Stimulated activated CD8-positive, alpha-beta memory T cell treated with anti-CD3 and anti-CD28 coated beads, Interleukin-7, amount 100 ng/mL, for 4 hours (primary cell): ENCODE results near the gene OR2B2.

Source experiments
- DNase-seq, 2 donors: peaks; one replicate each; pipeline ENCODE4 v3.0.0-alpha.2; 2020; ENCODE audit warnings: low read depth in 2 of 2

Gene OR2B2

DNA sequence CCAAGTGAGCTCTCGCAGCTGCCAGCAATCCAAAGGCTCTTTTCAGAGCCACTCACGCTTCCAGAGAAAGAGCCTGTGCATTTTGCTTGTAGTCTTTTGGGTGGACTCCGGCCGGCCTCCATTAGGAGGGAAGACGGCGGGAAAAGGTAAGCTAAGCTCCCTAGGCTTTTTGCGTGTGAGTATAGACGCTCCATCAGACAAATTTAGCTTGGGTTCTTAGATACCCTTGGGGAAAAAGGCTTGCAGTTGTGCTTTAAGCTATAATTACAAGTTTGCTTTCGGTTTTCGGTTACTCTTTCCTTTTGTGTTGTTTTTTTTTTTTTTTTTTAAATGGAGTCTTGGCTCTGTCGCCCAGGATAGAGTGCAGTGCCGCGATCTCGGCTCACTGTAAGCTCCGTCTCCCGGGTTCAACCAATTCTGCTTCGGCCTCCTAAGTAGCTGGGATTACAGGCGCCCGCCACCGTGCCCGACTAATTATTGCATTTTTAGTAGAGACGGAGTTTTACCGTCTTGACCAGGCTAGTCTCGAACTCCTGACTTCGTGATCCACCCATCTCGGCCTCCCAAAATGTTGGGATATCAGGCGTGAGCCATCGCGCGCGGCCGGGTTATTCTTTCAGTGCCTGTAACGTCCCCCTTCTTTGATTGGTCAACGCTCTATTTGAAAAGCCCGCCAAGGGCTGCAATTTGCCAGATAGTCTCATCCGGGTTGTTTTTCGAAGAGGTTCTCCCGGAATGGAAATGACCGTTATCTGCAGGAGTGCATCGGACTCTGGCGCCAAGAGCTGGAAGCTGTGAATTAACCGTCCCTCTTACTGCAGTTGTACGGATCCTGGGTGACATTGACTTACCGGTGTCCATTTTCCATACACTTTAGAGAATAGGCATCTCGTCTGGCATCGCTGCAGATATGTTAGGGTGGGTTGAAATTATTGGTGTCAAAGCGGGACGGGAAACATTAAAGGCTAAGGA lies 18.1 kb downstream of the OR2B2 start:
- peak; percentile 57 to 66 for DNase-seq

DNA sequence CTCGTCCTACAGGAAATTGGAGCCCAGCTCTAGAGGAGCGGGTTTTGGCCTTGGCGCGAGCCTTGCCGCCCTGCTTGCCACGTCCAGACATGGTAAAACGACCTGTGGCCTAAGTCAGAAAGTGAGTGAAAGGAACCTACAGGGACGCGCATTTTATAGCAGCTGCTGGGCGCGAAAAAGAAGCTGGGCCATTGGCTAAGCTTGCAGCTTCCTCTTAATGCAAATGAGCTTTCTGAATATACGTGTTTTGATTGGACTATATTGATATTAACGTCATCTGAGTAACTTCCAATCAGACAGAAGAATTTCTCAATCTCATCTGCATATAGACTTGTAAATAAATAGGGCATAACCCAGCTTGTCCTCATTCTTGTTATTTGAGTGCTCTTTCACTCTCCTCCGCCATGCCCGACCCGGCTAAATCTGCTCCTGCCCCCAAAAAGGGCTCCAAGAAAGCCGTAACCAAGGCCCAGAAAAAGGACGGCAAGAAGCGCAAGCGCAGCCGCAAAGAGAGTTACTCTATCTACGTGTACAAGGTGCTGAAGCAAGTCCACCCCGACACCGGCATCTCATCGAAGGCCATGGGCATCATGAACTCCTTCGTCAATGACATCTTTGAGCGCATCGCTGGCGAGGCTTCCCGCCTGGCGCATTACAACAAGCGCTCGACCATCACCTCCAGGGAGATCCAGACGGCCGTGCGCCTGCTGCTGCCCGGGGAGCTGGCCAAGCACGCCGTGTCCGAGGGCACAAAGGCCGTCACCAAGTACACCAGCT lies 18.9 kb downstream of the OR2B2 start:
- DNase-seq = peak; percentile 71 to 77

DNA sequence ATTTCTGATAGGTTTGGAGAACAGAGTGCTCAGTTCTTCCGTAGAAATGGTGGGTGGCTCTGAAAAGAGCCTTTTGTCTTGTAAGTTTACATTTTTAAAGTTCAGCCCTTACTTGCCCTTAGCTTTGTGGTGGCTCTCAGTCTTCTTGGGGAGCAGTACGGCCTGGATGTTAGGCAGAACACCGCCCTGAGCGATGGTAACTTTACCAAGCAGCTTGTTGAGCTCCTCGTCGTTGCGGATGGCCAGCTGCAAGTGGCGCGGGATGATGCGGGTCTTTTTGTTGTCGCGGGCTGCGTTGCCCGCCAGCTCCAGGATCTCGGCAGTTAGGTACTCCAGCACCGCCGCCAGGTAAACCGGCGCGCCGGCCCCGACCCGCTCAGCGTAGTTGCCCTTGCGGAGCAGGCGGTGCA lies 19.5 kb downstream of the OR2B2 start:
- DNase-seq = no peak

DNA sequence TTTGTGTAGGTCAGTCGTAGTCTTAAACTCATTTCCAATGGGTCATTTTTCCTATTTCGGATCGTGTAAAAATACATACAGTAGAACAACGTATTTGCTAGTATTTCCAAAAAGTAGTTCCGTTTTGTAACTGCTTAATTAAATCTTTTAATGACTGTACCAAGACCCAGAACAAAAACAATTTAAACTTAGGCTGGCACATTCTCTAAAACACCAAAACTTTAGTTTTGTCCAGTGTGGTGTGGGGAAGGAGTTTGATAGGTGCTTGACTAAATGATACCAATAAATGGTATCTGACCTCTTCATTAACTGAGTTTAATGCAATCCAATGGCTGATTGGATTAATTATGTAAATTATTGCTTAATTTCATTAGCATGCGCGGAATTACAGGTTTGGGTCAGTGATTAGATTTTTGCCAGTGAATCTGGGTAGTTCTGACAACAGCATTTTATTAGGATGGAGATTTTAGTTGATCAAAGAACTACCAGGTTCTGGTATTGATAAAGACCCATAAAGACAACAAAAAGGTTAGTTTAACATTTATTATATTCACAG lies 20.8 kb downstream of the OR2B2 start:
- DNase-seq = no peak

DNA sequence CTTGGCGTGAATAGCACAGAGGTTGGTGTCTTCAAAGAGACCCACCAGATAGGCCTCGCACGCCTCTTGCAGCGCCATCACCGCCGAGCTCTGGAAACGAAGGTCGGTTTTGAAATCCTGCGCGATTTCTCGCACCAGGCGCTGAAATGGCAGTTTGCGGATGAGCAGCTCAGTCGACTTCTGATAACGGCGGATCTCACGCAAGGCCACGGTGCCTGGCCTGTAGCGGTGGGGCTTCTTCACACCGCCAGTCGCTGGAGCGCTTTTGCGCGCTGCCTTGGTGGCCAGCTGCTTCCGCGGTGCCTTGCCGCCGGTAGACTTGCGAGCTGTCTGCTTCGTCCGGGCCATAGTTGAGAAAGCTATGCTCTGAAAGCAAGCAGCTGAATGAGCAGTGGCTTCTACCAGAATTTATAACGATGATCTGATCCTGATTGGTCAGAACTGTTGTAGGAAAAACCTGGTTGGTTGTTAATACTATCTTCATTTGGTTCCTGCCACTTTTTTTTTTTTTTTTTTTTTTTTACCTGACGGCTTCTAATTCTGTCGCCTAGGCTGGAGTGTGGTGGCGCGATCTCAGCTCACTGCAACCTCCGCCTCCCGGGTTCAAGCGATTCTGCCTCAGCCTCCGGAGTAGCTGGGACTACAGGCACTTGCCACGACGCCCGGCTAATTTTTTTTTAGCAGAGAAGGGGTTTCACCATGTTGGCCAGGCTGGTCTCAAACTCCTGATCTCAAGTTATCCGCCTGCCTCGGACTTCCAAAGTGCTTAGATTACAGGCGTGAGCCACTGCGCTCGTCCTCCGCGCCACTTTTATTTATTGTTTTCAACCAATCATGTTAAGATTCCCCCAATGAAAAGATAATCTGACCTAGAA lies 21.5 kb downstream of the OR2B2 start:
- peak in 1 of 2 donors; percentile 46 for DNase-seq

DNA sequence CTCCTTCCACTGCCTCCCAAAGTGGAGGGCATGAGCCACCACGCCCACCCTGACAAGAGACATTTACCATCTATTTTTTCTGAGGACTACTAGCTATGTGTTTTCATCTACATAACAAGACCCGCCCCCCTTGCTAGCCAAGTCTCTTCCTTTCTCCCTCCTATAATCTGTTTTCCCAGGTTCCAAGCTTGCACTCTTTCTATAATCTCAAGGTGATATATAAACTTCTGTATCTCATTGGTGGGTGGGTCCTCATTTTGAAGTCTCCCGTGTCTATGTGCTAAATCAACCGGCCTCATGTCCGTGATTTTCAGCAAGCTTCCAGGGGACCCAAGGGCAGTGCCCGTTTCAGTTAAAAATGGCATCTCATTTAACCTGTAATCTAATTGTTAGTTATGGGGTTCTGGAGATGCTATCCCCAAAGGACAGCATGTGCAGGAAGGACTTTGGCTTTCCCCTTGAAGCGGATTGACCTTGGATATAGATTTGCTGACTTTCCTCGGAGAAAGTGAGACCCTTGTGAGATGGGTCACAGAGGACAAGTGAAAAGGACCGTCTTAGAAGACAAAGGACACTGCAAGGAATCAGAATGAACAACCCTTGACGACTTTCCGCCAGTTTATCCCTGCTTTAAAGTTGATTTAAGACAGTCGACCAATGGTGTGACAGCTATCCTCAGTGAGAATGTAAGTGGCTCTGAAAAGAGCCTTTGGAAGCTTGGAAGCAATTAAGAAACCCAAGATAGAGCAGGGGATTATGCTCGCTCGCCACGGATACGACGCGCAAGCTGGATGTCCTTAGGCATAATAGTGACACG lies 22.4 kb downstream of the OR2B2 start:
- DNase-seq = no peak

DNA sequence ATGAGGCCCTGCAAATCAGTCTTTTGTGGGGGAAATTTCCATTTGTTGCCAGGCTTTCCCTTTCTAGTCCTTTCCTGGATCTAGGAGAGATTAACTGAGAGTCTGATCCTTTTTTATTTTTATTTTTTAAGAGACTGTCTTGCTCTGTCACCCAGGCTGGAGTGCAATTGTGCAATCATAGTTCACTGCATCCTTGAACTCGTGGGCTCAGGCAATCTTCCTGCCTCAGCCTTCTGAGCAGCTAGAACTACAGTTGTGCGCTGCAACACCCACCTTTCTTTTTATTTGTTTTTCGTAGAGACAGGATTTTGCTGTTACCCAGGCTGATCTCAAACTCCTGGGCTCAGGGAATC lies 22.9 kb downstream of the OR2B2 start:
- DNase-seq = no peak

DNA sequence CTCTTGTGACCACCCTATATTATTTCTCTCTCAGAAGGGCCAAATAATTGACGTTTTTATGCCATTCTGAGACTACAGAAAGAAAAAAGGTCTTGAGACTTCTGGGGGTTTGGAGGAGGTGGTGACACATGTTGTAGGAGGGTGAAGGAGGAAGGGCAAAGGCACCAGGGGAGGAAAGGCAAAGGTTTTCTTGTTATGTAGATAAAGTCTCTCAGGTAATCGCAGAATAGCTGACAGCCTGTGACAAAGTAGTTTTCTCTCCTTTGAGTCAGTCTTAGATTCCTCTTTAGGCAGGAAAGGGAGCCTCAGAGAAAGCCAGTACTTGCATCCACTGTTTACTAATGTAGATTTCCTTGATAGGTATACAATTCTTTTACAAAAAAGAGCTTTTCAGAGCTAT lies 23.6 kb downstream of the OR2B2 start:
- no peak for DNase-seq

DNA sequence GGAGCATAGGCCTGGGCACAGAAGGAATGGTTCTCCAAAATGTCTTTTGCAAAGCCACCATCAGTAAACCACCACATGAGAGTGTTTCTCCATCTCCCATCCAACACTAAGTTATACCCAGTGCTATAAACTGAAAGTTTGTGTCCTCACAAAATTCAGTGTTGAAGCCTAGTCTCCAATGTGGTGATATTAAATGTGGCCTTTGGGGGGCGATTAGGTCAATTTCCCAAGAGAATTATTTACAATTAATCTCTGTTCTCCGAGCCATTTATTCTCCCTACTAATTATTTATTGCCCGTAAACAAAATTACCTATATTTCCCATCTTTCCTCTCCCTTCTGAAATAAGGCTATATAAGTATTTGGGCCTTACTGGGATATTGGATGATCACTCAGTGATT lies 26.1 kb downstream of the OR2B2 start:
- no peak for DNase-seq

DNA sequence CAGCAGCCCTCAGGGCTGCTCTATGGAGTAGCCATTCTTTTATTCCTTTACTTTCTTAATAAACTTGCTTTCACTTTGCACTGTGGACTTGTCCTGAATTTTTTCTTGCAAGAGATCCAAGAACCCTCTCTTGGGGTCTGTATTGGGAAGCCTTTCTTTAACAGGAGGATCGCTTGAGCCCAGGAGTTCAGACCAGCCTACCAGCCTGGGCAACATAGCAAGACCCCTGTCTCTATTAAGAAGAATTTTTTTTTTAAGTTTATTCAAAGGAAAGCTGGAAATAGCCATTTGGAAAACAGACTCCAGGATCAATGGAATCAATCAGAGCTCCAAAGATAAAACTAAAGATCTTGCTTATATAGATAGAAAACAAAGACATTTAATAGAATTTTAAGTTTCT lies 29.1 kb downstream of the OR2B2 start:
- no peak for DNase-seq

DNA sequence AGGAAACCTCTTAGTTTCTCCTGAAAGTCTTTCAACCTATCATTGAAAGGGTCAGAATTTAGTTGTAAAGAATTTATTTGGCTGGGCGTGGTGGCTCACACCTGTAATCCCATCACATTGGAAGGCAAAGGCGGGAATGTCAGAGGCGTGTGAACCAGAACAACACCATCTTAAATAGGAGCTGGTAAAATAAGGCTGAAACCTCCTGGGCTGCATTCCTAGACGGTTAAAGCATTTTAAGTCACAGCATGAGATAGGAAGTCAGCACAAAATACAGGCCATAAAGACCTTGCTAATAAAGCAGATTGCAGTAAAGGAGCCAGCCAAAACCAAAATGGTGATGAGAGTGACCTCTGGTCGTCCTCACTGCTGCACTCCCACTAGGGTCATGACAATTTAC lies 29.6 kb downstream of the OR2B2 start:
- DNase-seq = no peak

DNA sequence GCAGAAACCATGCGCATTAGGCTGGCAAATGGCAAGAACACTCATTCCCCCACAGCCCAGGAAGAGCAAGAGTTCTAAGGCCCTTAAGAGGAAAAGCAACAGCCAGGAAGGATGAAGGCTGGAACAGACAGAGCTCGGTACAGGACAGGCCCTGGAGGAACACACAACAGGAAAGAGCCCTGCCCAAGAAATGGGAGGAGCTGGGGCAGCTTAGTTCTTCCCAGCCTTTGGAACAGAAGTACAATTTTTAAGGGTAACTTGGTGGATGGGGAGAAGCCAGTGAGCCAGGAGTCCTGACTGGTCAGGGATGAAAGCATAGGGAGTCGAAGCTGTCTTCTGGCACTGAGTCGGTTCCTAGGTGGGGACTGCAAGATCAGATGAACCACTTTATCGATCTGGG lies 32.4 kb downstream of the OR2B2 start:
- no peak for DNase-seq

DNA sequence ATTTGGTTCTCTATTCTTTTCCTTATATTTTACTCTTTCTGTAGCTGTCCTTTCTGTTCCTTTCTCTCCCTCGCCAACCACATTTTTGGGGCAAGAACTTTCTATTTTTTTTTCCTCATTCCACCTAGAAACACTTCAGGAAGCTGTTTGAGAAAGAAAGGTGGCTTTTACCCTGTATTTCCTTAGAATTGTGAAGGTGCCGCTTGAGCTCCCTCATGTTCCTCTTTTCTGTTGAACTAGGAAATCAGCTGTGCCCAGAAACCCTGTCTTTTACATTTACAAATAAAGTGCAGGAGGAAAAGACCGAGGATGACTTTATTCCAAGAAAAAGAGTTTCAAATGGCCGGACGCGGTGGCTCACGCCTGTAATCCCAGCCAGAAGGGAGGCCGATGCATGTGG lies 38.2 kb downstream of the OR2B2 start:
- no peak for DNase-seq

DNA sequence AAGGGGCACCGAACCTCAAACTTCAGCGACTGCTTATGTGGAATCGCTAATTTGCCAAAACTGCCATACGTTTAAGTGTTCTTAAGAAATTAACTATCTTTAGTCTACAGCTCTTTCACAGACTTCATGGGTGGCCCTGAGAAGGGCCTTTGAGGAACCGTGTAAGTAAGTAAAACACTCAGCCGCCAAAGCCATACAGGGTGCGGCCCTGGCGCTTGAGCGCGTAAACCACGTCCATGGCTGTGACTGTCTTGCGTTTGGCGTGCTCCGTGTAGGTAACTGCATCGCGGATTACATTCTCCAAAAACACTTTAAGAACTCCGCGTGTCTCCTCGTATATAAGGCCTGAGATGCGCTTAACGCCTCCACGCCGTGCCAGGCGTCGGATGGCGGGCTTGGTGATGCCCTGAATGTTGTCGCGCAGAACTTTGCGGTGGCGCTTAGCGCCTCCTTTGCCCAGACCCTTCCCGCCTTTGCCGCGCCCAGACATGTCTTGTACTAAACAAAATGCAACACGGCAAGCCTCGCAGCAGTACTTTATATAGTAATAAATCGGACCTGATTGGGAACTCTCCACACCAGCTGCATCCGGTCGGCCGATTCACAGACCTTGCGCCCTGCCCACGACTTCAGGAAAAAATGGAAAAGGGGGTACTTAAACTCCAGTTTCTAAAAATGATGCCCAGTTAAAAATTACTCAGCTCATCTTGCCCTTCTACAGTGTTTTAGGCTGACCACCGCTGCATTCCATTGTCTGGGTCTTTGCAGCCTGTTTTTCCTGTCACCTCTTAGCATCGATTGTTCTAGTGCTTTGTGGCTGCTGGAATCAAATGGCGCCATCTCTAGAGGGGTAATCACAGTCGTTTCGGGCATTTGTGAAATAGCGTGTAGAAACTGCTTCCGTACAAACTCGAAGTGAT lies 38.9 kb downstream of the OR2B2 start:
- DNase-seq = peak; percentile 45 to 58

DNA sequence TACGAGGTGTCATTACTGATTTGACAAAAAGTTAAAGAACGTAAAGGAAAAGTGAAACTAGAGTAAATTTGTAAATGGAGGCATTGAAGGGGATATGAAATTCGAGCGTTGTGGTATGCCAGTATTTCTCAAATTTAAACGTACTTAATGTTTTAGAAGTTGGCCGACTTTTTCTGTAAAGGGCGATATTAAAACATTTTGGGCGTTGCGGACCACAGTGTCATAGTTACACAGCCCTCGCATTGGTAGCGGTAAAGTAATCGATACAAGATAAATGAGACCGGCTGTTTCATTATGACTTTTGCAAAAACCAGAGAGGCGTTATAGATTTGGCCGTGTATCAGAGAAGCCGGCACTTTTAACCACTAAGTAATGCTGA lies 39.6 kb downstream of the OR2B2 start:
- DNase-seq = no peak

DNA sequence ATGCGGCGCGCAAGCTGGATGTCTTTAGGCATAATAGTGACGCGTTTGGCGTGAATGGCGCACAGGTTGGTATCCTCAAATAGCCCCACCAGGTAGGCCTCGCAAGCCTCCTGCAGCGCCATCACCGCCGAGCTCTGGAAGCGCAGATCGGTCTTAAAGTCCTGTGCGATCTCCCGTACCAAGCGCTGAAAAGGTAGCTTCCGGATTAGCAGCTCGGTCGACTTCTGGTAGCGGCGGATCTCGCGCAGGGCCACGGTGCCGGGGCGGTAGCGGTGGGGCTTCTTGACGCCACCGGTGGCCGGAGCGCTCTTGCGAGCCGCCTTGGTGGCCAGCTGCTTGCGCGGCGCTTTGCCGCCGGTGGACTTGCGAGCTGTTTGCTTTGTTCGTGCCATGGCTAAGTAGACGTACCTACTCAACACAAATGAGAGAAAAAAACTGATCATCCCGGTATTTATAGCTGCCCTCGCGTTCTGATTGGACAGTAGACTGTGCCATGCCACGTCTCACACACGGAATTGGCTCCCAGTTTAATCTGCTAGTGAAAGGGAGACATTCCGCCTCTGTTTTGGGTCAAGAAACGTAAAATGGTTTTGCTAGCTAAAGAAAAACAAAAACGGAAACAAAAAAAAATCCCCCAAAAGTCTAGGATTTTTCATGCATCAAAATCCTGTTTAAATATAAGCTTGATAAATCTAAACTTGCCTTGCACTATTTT lies 40.1 kb downstream of the OR2B2 start:
- peak; percentile 63 to 86 for DNase-seq

DNA sequence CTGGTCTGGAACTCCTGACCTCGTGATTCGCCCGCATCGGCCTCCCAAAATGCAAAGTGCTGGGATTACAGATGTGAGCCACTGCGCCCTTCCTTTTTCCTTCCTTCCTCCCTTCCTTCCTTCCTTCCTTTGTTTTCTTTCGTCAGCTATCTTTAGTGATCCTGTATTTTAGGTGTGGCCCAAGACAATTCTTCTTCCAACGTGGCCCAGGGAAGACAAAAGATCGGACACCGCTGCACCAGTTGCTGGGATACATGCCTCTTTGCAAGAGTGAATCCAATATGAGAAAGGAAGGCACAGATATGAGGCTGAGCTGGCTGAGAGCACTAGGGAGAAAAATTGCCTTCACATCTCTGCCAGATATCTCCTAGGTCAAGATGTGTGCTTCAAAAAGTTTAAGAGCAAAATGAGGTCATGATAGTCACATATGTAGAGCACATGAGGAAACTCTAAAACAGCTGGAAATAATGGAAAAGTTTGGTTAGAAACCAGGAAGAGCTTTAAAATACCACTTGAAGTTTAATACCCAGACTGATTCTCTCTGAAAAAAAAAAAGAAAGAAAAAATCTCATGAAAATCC lies 41.8 kb downstream of the OR2B2 start:
- no peak for DNase-seq

DNA sequence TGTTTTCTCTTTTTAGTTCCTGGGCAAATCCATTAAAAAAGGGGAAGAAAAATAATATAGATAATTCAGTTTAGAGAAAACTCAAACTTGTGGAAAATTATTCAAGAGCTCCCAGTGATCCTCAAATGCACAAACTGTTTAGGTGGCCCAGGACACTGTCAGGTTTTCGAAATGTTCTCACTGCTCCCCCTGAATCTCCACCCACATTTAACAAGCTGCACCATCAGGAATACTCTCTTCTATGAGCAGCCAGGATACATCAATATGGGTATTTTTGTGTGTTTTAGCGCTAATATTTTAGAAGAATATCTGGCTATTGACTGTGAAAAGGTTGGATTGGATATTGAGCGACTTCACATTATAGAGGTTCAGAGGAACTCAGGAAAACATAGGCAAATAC lies 43.9 kb downstream of the OR2B2 start:
- DNase-seq = no peak

DNA sequence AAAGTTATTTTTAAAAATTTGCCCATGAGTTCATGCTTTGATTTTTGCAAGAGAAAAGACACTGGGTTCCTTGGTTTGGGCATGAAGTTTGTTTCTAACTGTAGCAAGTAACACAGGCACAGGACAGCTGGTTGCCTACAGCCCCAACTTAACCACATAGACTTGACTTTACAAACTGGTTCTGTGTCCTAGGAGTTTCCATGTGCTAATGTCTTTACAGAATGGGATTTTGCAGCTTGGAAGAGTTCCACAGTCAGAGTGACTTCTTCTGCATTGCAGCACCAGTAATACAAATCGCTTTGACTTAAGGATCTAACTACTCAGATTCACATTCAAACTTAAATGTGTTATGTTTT lies 44.3 kb downstream of the OR2B2 start:
- DNase-seq = no peak
